GM15510 (cell line): ENCODE data around the gene PRND.

Source experiments
- POLR2A ChIP-seq: IDR thresholded peaks from 3 replicates; pipeline ENCODE4 v1.6.1; 2011; ENCODE audit warnings: borderline replicate concordance; ENCODE audit not compliant: insufficient read length; ENCODE audit errors: extremely low read depth

PRND gene, protein sequence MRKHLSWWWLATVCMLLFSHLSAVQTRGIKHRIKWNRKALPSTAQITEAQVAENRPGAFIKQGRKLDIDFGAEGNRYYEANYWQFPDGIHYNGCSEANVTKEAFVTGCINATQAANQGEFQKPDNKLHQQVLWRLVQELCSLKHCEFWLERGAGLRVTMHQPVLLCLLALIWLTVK

DNA sequence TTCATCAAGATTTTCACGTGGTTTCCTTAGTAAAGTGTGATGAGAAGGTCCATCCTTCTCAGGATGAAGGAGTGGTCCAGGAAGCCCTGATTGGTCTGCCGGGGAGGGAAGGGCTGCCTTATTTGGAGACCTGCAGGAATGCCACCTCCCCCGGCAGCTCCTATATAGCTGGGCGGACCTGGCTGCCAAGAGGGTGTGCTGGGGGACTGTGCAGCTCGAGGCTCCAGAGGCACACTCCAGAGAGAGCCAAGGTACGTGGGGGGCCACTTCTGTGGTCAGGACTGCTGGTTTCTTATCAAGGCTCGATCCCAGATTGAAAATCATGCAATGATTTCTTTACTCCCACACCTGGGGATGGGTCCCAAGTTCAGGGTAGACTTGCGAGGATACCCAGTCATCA is at the start of gene PRND:
PRND (plus strand) TSS at position 191 of the 400 bp plus-strand sequence. CDS start 2,643 bp downstream, outside the sequence.
- no peak for TF ChIP-seq POLR2A

GRCh38 chr20:4672948-4673347 is 48.8 kb upstream of the PRND start:
- no peak for TF ChIP-seq POLR2A

- no peak for TF ChIP-seq POLR2A
Measured at GRCh38 chr20:4673371-4674001, 48.2 kb upstream of the PRND start.

GRCh38 chr20:4674672-4675071 is 47.0 kb upstream of the PRND start:
- TF ChIP-seq POLR2A: no peak

DNA sequence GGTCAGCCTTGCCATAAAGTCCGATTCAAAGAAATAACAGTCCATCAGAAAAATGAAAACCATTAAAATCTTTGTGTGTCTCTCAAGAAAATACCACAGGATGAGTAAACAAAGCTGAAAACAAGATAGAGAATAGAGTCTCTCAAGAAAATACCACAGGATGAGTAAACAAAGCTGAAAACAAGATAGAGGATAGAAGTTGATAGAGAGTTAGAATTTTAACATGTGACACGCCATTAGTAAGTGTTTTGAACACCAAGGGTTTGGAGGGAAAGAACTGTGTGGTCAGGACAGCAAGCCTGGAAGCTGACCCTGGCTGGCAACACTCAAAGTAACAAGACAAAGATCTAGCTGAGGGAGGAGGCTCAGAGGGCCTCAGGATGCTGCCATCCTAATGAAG is 43.9 kb upstream of the PRND start:
- no peak for TF ChIP-seq POLR2A

- no peak for TF ChIP-seq POLR2A
Measured at GRCh38 chr20:4681401-4681800, 40.3 kb upstream of the PRND start.

DNA sequence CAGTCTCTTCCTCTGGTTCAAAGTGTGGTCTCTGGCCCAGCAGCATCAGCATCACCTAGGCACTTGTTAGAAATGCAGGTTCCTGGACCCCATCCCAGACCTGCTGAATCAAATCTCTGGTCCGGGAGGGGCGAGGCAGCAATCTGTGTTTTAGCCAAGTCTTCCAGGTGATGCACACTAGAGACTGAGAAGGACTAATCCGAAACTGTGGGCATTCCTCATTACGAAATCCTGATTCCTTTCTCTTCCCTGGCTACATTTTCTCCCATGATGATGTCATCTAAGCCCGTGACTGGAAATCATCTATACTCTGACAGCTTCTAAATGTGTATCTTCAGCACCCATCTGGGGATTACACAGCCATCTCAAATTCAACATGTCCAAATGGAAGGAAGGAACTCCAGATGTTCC is 39.7 kb upstream of the PRND start:
- TF ChIP-seq POLR2A: no peak

- no peak for TF ChIP-seq POLR2A
Measured at GRCh38 chr20:4682682-4683081, 39.0 kb upstream of the PRND start.

DNA sequence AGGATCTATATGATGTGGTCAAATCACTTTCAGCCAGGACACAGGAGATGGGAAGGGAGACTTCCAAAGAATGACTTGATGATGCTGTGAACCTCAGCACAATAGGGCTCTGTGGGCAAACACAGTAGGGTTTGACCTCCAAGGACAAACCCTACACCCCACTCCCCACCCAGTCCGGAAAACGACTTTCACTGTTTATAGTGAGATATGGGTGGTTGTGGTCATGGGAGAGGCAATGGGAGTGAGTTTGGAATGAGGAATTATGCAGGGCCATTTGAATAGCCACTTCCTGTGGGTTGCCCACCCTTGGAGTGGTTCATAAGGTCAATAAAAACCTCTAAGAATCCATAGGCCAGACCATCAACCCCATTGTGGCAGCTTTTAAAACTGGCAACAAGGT is 38.4 kb upstream of the PRND start:
- TF ChIP-seq POLR2A: no peak

- TF ChIP-seq POLR2A: no peak
Measured at GRCh38 chr20:4684837-4685413, 36.8 kb upstream of the PRND start.

DNA sequence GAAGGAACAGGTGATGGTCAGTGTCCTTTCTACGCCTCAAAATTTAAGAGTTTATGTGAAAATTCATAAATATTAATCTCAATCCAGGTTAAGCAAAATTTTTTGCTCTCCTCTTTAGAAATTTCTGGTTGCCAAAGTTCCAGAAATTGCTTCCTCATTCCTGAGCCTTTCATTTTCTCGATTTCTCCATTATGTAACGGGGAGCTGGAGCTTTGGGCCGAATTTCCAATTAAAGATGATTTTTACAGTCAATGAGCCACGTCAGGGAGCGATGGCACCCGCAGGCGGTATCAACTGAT is 35.8 kb upstream of the PRND start:
- no peak for TF ChIP-seq POLR2A

- TF ChIP-seq POLR2A: no peak
Measured at GRCh38 chr20:4688305-4688704, 33.4 kb upstream of the PRND start.

- TF ChIP-seq POLR2A: no peak
Measured at GRCh38 chr20:4689220-4689619, 32.5 kb upstream of the PRND start.

- no peak for TF ChIP-seq POLR2A
Measured at GRCh38 chr20:4691753-4692152, 30.0 kb upstream of the PRND start.

GRCh38 chr20:4694076-4694475 is 27.6 kb upstream of the PRND start:
- TF ChIP-seq POLR2A: no peak

- TF ChIP-seq POLR2A: no peak
Measured at GRCh38 chr20:4697189-4697830, 24.4 kb upstream of the PRND start.
